HG02759 (cell line): ENCODE data around the gene EBLN1.
A peak's percentile ranks its signal among the peaks of the same experiment; 100 is the strongest.
"Not testable (repeated sequence)": the region's sequence is repeated elsewhere in the genome, so short reads cannot be mapped to it uniquely, and the experiment has no call there.

Experiments
- ATAC-seq: cut with Tn5 transposase; IDR thresholded peaks from one replicate; pipeline ENCODE4 v1.9.1; 2021; ENCODE audit warnings: mild to moderate bottlenecking, moderate library complexity; ENCODE audit not compliant: unreplicated experiment

EBLN1 gene

GRCh38 chr10:22228943-22229801 is 11.4 kb upstream of the EBLN1 start:
- peak; percentile 88 for ATAC-seq

- ATAC-seq = no peak
These were observed 10.5 kb upstream of the EBLN1 start for GRCh38 chr10:22228167-22228938.

DNA sequence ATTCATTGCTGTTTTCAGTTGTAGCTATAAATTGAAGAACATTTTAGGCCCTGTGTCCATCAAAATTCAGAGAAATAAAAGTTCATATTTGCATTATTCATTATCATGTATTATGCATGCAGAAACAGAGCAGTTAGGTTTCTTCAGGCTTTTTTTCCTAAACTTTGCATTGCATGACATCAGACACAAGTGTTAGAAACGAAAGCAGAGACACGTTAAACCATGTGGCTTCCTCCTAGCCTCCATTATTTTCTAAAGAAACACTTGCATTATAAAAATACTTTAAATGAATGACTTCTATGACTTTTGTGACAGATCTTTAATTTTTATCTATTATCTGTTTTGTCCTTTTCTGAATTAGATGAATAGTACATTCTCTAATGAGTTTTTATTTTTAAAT is 8.8 kb upstream of the EBLN1 start:
- ATAC-seq = no peak

- peak; percentile 59 for ATAC-seq
These were observed 4.7 kb upstream of the EBLN1 start for GRCh38 chr10:22222236-22223190.

- ATAC-seq = no peak
These were observed 1.5 kb upstream of the EBLN1 start for GRCh38 chr10:22219308-22219707.

- ATAC-seq = no peak
These were observed 633 bp upstream of the EBLN1 start for GRCh38 chr10:22218448-22218847.

- not testable (repeated sequence) for ATAC-seq
These were observed 731 bp downstream of the EBLN1 start for GRCh38 chr10:22217084-22217483.

GRCh38 chr10:22210267-22210666 is 7.5 kb downstream of the EBLN1 start:
- ATAC-seq = no peak

DNA sequence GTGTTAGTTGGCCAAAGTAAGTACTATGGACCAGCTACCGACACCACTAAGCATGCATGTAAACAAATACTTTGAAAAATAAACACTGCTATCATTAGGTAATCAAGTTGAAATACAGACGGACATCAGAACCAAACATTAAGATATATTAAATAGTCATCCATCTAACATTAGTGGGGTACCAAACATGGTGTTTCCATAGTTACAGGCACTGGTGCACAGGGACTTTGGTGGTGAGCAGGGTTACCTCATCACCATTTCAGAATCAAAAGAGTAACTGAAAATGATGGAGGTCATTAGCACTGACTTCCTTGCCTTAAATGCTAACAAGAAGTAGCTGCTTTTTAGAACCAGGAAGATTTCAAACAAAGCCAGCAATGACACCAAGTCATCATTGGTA is 23.9 kb downstream of the EBLN1 start:
- no peak for ATAC-seq

DNA sequence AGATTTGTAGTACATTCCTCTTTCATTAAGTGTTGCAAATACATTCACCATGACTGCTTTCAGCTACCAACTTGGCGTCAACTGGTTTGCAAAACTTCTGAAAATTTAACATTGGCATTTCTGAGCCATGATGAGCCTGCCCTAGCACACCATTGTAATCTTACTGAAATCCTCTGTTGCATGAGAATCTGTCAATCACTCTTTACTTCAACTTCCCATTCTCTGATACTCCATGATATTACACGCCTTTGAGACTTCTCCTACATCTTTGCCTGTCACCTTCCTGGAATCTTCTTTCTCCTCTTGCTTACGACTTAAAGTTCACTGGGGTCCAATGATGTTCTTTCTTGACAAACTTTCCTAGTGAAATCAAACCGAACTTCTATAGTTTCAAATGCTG is 32.2 kb downstream of the EBLN1 start:
- no peak for ATAC-seq

DNA sequence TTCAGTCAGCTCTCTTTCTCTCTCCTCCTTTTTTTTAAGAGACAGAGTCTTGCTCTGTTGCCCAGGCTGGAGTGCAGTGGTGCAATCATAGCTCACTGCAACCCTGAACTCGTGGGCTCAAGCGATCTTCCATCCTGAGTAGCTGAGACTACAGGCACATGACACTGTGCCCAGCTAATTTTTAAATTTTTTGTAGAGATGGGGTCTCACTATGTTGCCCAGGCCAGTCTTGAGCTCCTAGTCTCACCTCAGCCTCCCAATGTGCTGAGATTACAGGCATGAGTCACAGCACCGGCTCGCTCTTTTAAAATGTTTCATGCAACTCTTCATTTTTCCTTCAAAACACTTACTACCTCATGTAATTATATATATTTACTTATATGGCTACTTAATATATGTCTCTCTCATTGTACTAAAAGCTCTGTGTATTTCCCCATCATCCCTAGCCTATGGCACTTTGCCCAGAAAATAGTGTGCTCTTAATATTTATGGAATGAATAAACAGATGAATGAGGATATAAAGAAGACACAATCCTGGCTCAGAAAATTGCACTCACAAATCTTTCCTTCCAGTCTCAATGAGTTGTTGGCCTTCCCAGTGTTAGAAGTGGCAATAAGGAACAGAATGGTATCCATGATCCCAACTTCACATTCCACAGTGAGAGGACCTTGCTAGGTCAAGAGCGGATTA is 33.9 kb downstream of the EBLN1 start:
- ATAC-seq = no peak

DNA sequence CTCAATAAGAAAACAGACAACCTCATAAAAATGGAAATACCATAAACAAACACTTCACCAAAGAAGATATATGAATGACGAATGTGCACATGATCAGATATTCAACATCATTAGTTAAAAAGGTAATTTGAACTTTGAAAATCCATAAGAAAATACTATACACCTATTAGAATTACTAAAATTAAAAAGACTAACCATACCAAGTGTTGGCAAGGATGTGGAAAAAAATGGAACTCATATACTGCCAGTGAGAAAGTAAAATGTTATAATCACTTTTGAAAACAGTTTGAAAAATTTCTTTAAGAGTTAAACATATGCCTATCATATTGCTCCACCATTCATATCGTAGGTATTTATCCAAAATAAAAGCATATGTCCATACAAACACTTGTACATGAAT is 37.1 kb downstream of the EBLN1 start:
- ATAC-seq = no peak

GRCh38 chr10:22174442-22174841 is 43.4 kb downstream of the EBLN1 start:
- no peak for ATAC-seq

GRCh38 chr10:22171131-22171530 is 46.7 kb downstream of the EBLN1 start:
- no peak for ATAC-seq

- ATAC-seq = no peak
These were observed 47.2 kb downstream of the EBLN1 start for GRCh38 chr10:22170582-22170981.

- ATAC-seq = no peak
These were observed 57.8 kb downstream of the EBLN1 start for GRCh38 chr10:22159979-22160378.

- no peak for ATAC-seq
These were observed 58.6 kb downstream of the EBLN1 start for GRCh38 chr10:22159180-22159579.
